GM12891 (cell line): ENCODE results near the gene FSTL4.
A peak's percentile ranks its signal among the peaks of the same experiment; 100 is the strongest.

ENCODE experiments used
- DNase-seq: peaks from one replicate; pipeline ENCODE4 v3.0.0; 2011; ENCODE audit warnings: low spot score; ENCODE audit not compliant: insufficient read length
- FAIRE-seq: peaks from 2 replicates; lab custom pipeline; 2011; peaks lifted over from hg19 to GRCh38; lab: Jason Lieb, UNC
- PAX5 ChIP-seq: IDR thresholded peaks from 2 replicates; pipeline ENCODE4 v1.6.1; 2011; ENCODE audit warnings: low read length, moderate library complexity, mild to moderate bottlenecking; ENCODE audit not compliant: insufficient read depth, severe bottlenecking
- POLR2A ChIP-seq: IDR thresholded peaks from 2 replicates; pipeline ENCODE4 v1.6.1; 2011; ENCODE audit warnings: low read depth, low read length, control low read depth
- POLR2AphosphoS5 ChIP-seq: IDR thresholded peaks from 2 replicates; pipeline ENCODE4 v1.6.1; 2011; ENCODE audit warnings: low read depth, low read length, control low read depth
- POU2F2 ChIP-seq: IDR thresholded peaks from 2 replicates; pipeline ENCODE4 v1.6.1; 2011; ENCODE audit warnings: low read depth, mild to moderate bottlenecking, control low read depth, low read length, moderate library complexity
- SPI1 ChIP-seq: IDR thresholded peaks from 2 replicates; pipeline ENCODE4 v1.6.1; 2011; ENCODE audit warnings: low read depth, low read length, control low read depth
- TAF1 ChIP-seq: IDR thresholded peaks from 2 replicates; pipeline ENCODE4 v1.6.1; 2011; ENCODE audit warnings: low read depth, low read length, control low read depth

The FSTL4 gene

GRCh38 chr5:133473291-133473690 lies 139.1 kb downstream of the FSTL4 start:
- FAIRE-seq = no peak

GRCh38 chr5:133472829-133473228 lies 139.5 kb downstream of the FSTL4 start:
- FAIRE-seq (no peak), DNase-seq (no peak)
- TF ChIP-seq POLR2AphosphoS5 = no peak
- no peak for TF ChIP-seq PAX5
- TF ChIP-seq POU2F2 = no peak
- no peak for TF ChIP-seq SPI1

More at GRCh38 chr5:133473291-133473690, 139.1 kb downstream of the FSTL4 start:
- no peak for DNase-seq
- TF ChIP-seq POLR2A (no peak), POU2F2 (no peak), TAF1 (no peak), POLR2AphosphoS5 (no peak), SPI1 (no peak), PAX5 (no peak)

DNA sequence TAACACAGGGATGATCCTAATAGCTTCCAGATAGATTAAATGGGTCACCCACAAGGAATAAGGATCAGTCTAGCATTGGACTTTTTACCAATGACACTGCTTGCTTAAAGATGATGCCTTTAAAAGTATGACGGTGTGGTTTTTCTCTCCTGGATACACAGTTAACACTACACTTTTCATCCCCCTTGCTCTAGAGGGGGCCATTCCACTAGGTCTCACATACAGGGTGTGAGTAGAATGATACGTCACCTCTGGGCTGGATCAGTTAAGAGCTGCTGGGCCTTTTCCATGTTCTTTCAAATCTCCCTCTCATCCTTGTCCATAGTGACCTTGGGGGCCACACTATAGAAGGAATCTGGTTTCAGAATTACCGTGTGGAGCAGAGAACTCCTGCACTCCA lies 140.6 kb downstream of the FSTL4 start:
- TF ChIP-seq PAX5 (no peak), POU2F2 (no peak), SPI1 (no peak), POLR2A (no peak), POLR2AphosphoS5 (no peak), TAF1 (no peak)
- no peak for FAIRE-seq
- DNase-seq = no peak

GRCh38 chr5:133470841-133471240 lies 141.5 kb downstream of the FSTL4 start:
- no peak for TF ChIP-seq POLR2A
- TF ChIP-seq SPI1 = no peak
- no peak for TF ChIP-seq POLR2AphosphoS5
- no peak for TF ChIP-seq TAF1
- TF ChIP-seq PAX5 = no peak
- TF ChIP-seq POU2F2 = no peak
- no peak for FAIRE-seq
- DNase-seq = no peak

GRCh38 chr5:133469846-133470245 lies 142.5 kb downstream of the FSTL4 start:
- TF ChIP-seq SPI1 = no peak
- no peak for TF ChIP-seq POU2F2
- TF ChIP-seq TAF1 = no peak
- no peak for TF ChIP-seq POLR2AphosphoS5
- no peak for TF ChIP-seq POLR2A
- TF ChIP-seq PAX5 = no peak
- FAIRE-seq (no peak), DNase-seq (no peak)

GRCh38 chr5:133469252-133469651 lies 143.1 kb downstream of the FSTL4 start:
- no peak for FAIRE-seq

DNA sequence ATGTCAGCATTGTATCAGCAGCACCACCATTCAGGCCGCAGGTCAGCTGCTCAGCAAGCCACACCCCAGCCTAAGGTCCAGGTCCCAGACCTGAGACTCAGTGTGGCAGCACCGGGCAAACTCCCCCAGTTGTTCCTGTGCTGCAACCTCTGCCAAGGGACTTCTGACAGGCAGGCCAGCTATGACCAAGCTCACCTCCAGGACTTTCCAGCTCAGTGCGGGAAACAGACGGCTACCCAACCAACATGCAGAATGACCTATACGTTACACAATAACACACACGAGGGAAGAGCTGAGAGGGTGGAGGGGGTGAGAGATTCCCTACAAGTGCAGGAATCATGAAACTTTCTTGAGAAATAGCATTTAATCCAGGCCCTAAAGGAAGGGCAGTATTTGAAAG lies 143.7 kb downstream of the FSTL4 start:
- FAIRE-seq (no peak), DNase-seq (no peak)
- TF ChIP-seq POU2F2 = no peak
- no peak for TF ChIP-seq TAF1
- no peak for TF ChIP-seq POLR2AphosphoS5
- no peak for TF ChIP-seq POLR2A
- no peak for TF ChIP-seq SPI1
- TF ChIP-seq PAX5 = no peak

More at GRCh38 chr5:133469252-133469651, 143.1 kb downstream of the FSTL4 start:
- DNase-seq = no peak
- no peak for TF ChIP-seq POLR2AphosphoS5
- no peak for TF ChIP-seq SPI1
- no peak for TF ChIP-seq POLR2A
- no peak for TF ChIP-seq POU2F2
- TF ChIP-seq PAX5 = no peak
- TF ChIP-seq TAF1 = no peak

- DNase-seq (no peak), FAIRE-seq (no peak)
- TF ChIP-seq POLR2AphosphoS5 (no peak), PAX5 (no peak), SPI1 (no peak), POLR2A (no peak), TAF1 (no peak), POU2F2 (no peak)
Measured at GRCh38 chr5:133467826-133468463, 144.4 kb downstream of the FSTL4 start.

DNA sequence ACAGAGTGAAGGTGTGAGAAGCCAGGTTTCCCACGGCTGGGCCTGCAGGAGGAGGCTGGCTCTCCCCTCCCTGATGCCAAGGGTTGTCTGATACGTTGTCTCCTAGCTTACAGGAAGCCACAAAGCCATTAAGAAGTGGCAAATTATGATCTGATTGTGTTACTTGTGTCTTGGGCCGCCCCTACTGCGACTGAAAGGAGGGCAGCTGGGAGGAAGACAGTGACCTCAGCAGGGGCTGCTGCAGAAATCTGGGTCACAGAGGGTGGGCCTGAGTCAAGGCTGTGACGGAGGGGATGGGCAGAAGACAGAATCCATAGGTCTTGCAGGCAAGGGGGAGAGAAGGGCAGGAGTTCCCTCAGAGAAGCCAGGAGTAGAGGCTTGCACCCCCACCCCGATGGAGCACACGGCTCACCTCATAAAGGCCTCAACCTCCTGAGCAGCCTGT lies 145.0 kb downstream of the FSTL4 start:
- DNase-seq (no peak), FAIRE-seq (no peak)
- TF ChIP-seq SPI1 (no peak), POLR2A (no peak), PAX5 (no peak), POLR2AphosphoS5 (no peak), TAF1 (no peak), POU2F2 (no peak)

DNA sequence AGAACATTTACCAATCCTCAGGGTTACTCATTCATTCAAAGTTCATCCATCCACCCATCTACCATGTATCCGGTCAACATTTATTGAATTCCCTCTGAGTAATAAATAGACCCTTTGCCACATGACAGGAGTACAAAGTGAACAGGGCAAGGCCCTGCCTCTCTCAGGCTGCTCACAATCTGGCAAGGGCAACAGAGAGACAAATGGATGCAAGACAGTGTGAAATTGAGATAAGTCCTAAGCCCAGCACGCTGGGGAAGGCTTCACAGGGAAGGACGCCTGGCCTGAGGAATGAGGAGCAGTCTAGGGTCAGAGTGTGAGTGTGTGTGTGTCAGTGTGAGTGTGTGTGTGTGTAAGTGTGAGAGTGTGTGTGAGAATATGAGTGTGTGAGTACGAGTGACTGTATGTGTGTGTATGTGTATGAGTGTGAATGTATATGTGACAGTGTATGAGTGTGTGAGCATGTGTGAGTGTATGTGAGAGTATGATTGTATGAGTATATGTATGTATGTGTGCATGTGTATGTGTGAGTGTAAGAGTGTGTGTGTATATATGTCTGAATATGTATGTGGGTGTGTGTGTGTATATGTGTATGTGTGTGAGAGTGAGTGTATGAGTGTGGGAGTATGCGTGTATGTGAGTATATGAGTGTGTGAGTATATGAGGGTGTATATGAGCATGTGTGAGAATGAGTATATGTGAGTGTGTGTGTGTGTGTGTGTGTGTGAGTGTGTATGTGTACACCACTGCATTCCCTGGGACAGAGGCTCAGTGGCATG lies 145.6 kb downstream of the FSTL4 start:
- no peak for DNase-seq
- FAIRE-seq = peak; percentile 81
- TF ChIP-seq SPI1 (no peak), TAF1 (no peak), POLR2A (no peak), PAX5 (no peak), POLR2AphosphoS5 (no peak), POU2F2 (no peak)
